T-helper 2 cell (primary cell): Measurements from ENCODE around the gene CASP1.
A peak's percentile ranks its signal among the peaks of the same experiment; 100 is the strongest.
"Not testable (repeated sequence)": the region's sequence is repeated elsewhere in the genome, so short reads cannot be mapped to it uniquely, and the experiment has no call there.

ENCODE experiments used
- DNase-seq, 5 experiments: peaks; one replicate each; pipeline versions ENCODE4 v3.0.0 to v3.0.0-alpha.2; 2012 to 2022

Gene CASP1

GRCh38 chr11:105045676-105046296 lies 10.8 kb upstream of the CASP1 start:
- DNase-seq: no peak

GRCh38 chr11:105044557-105045524 lies 9.9 kb upstream of the CASP1 start, which contains the start of gene CARD16:
TSS of gene CARD16 (minus strand) at chr11:105045335. CDS start at chr11:105045297, 38 bp downstream.
- DNase-seq: peak in 2 of 5 experiments; percentile 43 to 80

GRCh38 chr11:105042178-105042577 lies 7.2 kb upstream of the CASP1 start:
- no peak for DNase-seq

- DNase-seq: no peak
These were observed 5.8 kb upstream of the CASP1 start for GRCh38 chr11:105040703-105041102.

GRCh38 chr11:105034388-105034787 lies 556 bp downstream of the CASP1 start:
- DNase-seq: not testable (repeated sequence)

GRCh38 chr11:105033781-105034180 lies 1.2 kb downstream of the CASP1 start:
- DNase-seq: no peak

- no peak for DNase-seq
These were observed 1.6 kb downstream of the CASP1 start for GRCh38 chr11:105033343-105033742.

GRCh38 chr11:105032495-105032894 lies 2.4 kb downstream of the CASP1 start:
- no peak for DNase-seq

- DNase-seq: no peak
These were observed 7.3 kb downstream of the CASP1 start for GRCh38 chr11:105027678-105028077.

GRCh38 chr11:105024394-105024793 lies 10.6 kb downstream of the CASP1 start:
- DNase-seq: no peak

- no peak for DNase-seq
These were observed 11.9 kb downstream of the CASP1 start, which contains the start of gene CASP5 for GRCh38 chr11:105023003-105023402. TSS of gene CASP5 (minus strand) at chr11:105023168. CDS start at chr11:105023136, 32 bp downstream.

GRCh38 chr11:105022527-105022926 lies 12.4 kb downstream of the CASP1 start:
- DNase-seq: no peak

- no peak for DNase-seq
These were observed 27.5 kb downstream of the CASP1 start for GRCh38 chr11:105007463-105007862.

- no peak for DNase-seq
These were observed 29.5 kb downstream of the CASP1 start for GRCh38 chr11:105005451-105005845.

GRCh38 chr11:105004021-105004420 lies 30.9 kb downstream of the CASP1 start:
- DNase-seq: no peak

GRCh38 chr11:105003151-105003550 lies 31.8 kb downstream of the CASP1 start:
- DNase-seq: no peak

GRCh38 chr11:105000797-105001196 lies 34.1 kb downstream of the CASP1 start:
- DNase-seq: peak; percentile 4 to 53 (median 24)

- DNase-seq: peak in 1 of 5 experiments; percentile 21
These were observed 34.8 kb downstream of the CASP1 start for GRCh38 chr11:105000167-105000566.

- no peak for DNase-seq
These were observed 35.2 kb downstream of the CASP1 start for GRCh38 chr11:104999721-105000120.

GRCh38 chr11:104997288-104997687 lies 37.7 kb downstream of the CASP1 start:
- no peak for DNase-seq

- DNase-seq: no peak
These were observed 39.9 kb downstream of the CASP1 start for GRCh38 chr11:104995001-104995408.

GRCh38 chr11:104992781-104993180 lies 42.2 kb downstream of the CASP1 start:
- no peak for DNase-seq

GRCh38 chr11:104991994-104992393 lies 43.0 kb downstream of the CASP1 start:
- DNase-seq: no peak

GRCh38 chr11:104984808-104985207 lies 50.1 kb downstream of the CASP1 start:
- DNase-seq: no peak
